NCI-H82 treated with DMSO at 0.1 percent for 48 hours (cell line): ENCODE results near the gene PSMA2.
A peak's percentile ranks its signal among the peaks of the same experiment; 100 is the strongest.

ENCODE experiments used
- DNase-seq: peaks from one replicate; lab custom pipeline; 2025; ENCODE audit not compliant: unreplicated experiment; lab: John Stamatoyannopoulos, UW

PSMA2 gene

DNA sequence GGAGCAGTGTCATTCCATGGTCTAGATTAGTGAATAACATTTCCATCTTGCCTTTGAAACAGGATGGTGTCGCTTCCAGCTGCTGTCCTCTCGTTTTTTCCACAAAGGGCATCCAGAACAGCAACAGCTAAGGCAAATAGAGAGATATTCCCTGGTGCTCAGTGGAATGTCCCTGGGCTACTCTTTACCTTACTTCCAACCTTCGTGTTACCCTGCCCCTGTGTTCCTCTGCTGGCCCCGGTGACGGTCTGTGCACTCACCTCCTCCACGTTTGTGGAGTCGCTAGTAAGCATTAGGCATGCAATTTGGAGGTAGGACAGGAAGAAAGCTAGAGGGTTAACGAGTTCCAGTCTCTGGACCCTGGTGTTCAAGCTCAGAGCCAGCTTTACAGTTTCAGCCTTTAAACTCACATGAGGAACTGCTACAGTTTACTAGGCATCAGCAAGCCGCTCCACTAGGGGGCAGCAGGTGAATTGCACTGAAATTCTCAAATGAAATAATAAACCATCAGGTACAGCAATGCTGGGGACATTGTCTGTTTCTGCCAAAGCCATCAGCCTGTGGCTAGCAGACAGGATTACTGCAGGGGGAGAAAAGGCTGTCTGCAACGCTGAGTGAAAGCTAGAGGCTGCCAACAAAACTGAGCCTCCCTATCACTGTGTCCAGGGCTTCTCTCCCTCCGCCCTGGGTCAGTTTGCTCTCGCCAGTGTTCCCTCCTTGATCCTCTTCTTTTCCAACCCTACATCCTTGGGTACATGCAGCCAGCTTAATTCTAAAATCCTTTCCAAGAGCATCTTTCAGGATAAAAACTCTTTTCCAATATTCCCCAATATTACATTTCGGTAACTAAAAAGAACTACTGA is 9.2 kb upstream of the PSMA2 start:
- peak; percentile 8 for DNase-seq

DNA sequence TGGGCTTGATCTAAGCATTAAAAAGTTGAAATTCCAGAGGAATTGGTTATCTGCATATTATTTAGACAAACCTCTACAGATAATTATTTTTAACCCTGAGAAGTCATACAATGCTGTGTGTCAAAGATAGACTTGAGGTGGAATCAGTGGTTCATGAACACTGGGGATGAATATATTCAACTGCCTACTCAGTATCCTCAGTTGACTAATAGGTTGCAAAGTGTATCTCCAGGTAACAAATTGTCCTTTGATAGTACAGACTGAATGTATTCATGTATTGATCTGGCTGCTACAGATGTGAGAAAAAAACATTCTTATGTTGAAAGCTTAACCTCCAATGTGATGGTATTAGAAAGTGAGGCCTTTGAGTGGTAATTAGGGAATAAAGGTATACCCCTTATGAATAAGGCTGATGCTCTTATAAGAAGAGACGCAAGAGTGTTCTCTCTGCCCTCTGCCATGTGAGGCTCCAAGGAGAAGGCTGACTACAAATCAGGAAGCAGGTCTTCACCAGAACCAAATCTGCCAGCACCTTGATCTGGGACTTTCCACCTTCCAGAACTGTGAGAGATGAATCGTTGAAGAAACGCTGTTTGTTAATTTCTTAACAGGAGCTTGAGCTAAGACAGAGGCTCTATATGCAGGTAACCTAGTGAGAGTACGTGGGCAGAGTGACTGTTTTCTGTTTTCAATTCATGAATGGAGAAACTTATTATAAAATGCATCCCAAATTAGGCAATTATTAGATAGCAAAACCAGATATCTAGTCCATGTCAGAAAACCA is 7.7 kb upstream of the PSMA2 start:
- DNase-seq: no peak

DNA sequence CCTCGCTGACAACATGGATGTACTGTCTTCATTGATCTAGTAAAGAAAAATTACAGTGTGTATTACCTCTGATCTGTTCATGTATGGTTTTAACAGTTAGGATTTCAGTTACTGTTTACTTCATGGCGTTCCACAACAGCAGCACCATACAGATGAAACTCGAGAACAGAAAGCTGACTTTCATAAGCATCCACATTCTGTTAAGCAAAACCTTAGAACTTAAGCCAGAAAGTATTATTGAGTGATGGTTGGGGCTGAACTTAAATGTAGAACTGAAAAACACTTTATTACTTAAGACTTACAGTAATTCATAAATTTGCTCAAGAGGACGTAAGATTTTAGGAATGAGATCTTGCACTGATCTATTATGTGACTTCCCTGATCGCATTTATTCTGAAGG is 3.9 kb upstream of the PSMA2 start:
- DNase-seq: no peak

DNA sequence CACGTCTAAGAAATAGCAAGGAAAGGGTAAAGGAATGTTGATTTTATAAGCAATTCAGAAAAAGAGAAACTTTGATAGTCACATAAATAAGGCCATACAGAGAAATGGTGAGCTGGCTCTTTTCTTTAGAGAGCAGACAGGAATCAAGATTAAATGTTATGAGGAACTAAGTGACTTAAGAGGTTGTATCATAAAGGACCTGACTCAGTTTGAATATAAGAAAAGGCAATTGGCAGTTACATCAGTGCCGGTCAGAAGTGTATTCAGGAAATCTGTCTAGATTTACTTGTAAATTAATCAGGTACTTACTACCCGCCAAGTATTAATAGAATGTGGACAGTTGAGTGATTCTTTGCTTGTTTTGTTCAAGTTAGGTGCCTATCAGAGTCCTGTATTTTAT is 2.3 kb upstream of the PSMA2 start:
- DNase-seq: no peak

DNA sequence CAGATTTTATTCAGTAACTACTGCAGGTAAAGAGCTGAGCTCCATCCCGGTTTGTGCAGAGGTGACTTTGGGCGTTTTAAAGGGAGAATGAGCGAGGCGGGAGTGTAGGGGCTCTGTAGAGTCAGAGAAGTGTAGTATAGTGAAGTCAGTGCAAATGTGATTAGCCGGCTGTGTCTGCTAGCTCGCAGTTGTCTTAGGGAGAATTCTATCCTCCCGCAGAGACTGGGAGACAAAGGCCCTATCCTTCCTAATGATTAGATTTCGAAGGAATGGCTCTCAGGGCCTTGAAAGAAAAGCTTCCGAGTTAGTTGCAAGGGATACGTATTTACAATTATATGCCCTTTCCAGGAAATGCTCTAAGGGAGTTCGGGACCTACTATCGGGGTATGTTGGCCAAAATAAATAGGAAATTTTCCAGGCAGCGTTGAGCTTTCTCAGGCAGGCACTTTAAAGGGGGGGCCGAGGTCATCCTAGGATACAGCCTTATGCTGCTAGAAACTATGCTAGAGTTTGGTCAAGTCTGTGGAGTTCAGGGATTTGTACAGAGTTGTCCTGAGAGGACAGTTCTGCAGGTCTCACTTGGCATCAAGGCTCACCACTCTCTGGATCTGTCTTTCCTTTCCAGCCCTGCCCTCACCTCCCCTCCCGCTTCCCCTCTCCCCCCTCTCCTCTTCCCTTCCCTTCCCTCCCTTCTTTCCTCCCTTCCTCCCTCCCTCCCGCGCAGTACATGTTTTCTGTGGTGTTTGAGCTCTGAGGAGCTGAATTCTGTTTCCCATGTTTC is 1.0 kb upstream of the PSMA2 start:
- DNase-seq: no peak

DNA sequence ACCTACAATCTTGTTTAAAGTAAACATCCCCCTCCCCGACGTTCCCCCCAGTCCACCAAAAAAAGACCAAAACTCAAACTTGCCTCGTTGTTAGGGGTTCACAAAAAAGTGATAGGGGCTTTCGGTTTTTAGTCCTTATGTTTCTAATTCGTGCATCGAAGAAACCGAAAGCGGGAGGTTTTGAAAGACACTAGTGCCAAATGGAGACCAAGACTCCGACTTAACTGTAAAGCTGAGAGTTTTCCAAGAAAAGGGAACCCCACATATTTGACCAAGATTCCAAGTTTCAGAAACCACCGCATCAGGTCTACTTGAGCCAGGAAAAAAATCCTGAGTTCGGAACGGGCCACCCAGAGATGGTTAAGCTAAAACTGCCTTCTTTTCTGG is 534 bp downstream of the PSMA2 start:
- DNase-seq: no peak

DNA sequence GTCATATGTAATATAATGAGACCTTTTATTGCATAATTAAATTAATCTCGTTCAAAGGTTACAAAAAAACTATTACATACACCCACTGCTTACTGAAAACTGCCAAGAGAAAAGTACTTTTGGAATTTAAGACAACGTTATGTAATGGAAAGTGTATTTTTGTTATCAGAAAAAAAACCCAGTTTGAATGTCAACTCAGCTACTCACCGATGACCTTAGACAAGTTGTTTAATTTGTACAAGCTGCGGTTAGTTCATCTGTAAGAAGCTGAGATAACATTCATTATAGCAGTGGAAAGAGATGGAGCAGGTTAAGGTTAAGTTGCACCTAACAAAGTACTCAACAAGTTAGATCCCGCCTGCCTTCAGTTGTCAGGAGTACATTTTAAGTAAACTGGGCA is 1.1 kb downstream of the PSMA2 start:
- DNase-seq: no peak

DNA sequence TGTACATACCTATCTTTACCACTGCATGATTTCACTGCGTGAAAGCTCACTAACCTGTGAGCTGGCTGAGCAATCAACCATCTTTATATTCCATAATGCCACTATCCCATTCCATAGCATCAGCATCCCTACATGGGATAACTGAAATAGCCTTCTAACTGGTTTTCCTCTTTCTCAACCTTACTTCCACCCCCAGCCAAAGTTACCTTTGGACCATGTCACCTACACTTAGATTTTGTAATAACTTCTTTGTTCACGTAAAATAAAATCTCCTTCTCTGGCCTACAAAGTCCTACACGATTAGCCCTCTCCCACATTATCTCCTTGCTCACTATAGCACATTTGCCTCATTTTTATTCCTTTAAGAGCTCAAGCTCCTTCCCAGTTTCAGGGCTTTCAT is 2.5 kb downstream of the PSMA2 start:
- DNase-seq: no peak

DNA sequence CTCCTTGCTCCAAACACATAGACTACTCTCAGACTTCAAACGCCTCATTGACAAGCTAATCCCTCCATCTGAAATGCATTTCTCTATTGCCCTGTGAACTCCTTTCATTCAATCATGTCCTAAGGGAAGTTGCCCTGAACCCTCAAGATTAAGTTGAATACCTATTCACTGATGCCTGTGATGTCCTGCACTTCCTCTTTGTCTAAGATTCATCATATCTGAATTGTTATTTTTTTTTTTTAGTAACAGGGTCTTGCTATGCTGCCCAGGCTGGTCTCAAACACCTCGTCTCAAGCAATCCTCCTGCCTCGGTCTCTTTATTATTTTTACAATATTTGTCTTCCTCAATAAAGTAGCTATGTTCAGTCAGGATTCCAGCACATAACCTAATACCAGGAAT is 3.2 kb downstream of the PSMA2 start:
- no peak for DNase-seq

DNA sequence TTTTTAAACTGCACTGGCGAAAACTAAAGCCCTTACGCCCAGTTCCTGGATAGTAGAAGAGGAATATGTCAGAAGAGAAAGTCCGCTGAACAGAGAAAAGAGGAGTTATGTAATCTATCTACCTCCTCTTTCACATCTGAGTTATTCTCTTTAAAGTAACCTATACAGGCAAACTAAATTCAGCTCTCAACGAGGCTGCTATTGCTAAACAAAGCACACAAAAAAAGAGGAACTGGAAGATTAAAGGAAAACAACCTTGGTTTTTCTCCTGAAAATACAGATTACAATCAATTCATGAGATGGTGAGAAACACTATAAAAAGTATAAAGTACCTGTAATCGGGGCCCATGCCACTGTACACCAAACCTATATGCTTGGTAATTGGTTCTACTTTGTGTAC is 5.8 kb downstream of the PSMA2 start:
- no peak for DNase-seq

DNA sequence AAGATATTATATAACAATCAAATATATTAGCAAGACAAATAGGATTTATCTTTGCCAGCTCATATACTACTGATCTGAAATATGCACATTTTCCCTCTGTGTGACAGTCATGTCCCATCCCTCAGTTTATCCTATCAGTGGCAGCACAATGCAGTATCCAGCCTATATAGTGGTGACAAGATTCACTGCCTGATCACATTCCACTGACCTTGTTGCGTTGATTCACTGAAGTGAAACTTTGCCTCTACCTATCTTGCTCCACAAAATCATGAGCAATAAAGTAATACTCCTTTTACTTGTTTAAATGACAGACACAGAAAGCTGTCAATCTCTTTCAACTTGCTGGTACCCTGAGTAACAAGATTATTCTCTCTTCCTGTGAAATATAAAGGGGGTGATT is 6.3 kb downstream of the PSMA2 start:
- DNase-seq: no peak

DNA sequence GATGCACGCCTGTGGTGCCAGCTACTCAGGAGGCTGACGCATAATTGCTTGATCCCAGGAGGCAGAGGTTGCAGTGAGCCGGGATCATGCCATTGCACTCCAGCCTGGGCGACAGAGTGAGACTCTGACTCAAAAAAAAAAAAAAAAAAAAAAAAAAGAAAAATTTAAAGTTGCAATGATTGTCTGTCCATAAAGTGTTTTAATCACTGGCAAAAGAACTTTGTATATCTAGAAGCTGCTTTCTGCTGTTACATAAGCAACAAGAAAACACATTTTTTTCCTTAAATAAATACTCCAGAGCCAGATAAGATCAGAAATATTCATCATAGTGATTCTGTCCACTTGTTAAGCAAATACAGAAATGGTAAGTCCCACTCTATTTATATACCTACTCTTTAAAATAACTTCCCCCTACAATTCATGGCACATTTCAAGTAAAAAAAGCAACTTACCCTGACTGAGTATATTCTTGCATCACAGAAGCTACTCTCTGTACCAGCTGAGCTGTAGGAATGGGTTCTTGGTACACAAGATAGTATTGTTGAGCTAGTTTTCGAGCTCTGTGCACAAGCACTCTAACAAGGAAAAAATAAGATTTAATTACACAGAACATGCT is 7.6 kb downstream of the PSMA2 start:
- no peak for DNase-seq

DNA sequence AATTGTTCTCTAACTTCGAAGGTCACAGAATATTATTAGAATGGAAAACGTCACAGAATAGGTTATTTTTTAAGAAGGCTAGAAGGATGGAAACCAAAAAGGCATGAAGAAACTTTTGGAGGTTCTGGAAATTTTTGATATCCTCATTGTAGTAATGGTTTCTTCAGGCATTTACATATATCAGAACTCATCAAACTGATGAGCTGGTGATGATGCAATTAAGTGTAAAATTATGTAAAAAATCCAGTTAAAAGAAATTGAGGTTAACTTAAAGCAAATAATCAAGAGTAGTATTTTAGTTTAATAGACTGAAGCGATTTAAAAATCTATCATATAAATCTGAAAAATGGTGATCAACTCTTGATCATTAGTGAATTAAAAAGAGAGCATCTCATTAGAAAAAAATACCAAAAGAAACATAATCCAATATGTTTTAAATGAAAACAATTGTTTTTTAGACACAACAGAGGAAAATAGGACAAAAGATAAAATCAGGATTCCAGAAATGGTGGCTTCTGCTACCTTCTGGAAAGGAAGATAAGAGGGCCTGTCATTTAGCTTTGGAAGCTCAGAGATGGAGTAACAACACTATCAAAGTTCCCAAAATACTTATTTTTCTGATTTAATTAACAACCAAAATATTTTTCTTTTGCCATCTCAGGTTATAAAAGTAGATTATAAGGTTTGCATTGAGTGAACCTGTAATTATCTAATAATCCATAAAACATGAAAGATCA is 9.8 kb downstream of the PSMA2 start:
- DNase-seq: no peak

DNA sequence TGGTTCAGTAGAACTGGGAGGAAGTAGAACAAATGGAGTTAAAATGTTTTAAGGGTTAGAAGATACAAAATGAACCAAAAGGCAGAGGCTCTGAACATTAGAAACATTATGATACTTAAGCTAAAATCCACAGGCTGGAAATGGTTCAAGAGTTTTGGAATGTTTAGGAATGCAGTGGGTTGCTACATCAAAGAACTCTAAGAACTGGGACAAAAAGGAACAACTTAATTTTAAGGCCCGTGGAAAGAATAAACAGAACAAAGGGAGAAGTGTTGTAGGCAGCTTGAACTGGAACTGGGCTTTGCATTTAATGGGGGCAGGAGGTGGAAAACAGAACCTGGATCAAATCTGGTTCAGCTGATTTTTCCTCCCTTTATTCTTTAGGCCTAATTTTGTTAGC is 16.6 kb downstream of the PSMA2 start:
- DNase-seq: no peak

DNA sequence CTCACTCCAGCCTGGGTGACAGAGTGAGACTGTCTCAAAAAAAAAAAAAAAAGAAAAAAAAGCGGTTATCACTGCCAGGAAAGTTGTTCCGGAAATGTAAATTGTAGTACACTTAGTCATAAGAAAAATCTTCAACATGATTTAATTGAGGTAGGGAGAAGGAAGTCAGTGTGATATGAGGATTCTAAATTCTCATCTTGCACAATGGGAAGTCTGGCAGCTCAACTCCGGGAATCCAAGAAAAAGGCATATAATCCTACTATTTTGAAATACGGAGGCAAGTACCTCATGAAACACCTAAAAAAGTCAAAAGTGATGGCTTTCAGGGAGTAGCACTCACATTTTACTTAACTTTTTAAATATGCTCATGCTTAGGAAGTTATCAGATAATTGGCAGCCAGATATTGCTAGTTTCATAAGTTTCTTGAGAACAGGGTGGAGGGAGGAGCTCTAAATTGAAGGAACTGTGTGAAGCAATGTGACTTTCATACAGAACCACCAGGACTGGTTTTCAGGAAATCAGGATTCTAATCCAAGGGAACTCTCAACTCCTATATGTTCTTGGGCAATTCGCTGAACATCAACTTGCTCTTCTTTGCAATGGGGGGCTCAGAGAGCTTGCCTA is 17.4 kb downstream of the PSMA2 start:
- DNase-seq: no peak

DNA sequence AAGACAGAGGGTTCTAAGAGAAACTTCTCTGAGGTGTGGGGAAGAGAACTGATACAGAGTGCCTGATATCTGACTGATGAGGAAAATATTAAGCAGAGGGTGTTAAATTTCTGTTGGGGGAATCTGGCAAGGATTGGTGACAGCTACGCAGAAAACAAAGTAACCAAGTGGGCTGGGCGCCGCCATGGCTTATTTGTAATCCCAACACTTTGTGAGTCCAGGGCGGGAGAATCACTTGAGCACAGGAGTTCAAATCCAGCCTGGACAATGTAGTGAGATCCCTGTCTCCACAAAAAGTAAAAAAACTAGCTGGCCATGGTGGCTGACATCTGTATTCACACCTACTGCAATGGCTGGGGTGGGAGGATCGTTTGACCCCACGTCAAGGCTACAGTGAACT is 18.0 kb downstream of the PSMA2 start:
- DNase-seq: no peak

DNA sequence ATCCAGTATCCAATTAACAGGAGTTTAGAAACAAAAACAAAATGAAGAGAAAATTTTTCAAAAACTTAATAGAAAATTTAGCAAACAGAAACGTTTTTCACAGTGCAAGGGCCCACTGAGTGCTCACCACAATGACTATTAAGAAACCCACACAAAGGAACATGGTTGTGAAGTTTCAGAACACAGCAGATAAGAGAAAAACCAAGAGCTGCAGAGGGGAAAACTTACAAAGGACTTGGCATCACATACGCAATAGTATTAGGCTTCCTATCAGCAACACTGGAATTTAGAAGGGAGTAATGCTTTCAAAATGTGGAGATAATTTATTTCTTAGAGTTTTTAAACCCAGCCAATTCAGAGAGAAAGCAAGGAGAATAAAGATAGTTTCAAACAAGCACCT is 18.4 kb downstream of the PSMA2 start:
- DNase-seq: no peak

DNA sequence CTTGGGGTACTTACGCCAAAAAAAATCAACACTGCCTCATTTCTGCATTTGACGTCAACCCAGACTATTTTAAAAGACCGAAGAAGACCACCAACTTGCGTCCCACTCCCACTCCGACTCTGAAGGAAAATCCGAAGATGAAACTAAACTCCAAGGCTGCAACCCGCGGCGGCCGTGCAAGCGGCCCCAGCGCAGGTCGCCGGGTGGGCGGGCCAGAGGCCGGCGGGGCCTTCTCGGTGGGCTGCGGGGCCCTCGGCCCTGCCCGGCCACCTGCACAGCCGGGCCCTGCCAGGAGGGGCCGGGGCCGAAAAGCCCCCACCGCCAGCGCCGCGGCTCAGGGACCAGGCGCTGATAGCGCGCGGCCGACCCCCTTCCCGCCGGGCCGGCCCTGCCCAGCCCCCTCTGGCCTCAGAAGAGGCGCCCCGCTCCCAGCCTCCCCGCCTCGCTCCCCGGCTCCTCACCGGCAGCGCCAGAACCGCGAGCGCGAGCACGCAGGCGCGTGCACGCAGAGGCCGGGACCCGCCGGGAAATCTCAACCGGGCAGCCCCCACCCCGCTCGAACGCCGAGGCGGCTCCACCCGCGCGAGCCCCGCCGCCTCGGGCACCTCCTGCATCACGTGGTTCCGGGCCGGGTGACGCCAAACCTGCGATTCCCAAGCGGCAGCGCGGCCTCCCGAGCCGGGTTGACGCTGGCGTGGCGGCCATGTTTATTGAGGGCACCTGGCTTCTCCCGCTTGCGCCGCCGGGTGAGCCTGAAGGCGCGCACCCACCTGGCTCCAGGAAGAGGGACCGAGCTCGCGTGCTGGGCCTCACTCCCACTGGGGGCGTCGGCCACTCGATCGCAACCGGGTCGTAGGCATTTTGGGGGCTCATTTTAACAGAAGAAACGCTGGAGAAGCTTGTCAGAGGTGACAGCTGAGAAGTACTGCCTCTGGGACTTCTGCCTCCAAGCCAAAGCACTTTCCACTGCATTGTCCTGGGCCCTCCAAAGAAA is 20.2 kb downstream of the PSMA2 start, which contains the start of gene C7orf25:
TSS of gene C7orf25 (minus strand) at position 617 of the 994 bp plus-strand sequence. CDS start 1,170 bp downstream, outside the sequence.
- peak; percentile 76 for DNase-seq

DNA sequence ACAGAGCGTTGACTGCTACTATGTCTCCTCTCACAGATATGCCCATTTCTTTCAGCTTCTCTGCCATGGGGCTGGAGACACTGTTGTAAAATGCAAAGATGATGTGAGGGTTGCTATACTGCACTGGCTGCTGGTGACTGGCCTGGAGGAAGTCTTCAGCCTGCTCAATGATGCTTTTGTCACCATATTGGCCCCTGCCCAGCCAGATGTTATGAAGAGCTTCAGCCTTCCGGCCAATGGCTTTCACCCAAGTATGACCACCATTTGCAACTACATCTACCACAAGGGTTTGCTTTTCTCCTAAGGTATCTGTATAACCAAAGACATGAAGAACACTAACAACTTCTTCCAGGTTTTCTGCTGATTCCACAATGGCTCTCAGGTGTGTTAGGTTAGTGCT is 21.7 kb downstream of the PSMA2 start:
- DNase-seq: no peak
